Tongue (tissue), 2 donors: ENCODE measurements around the gene DPEP3. TPM values are rescaled to one million over a fixed set of nuclear protein-coding genes. Genes with fewer than 3 reads are reported as not detected.
"Not testable (repeated sequence)": the region's sequence is repeated elsewhere in the genome, so short reads cannot be mapped to it uniquely, and the experiment has no call there.

ENCODE experiments used
- DNase-seq: peaks from one replicate; pipeline ENCODE4 v3.0.0-alpha.2; 2015
- total RNA-seq: library from RNA; depleted of rRNA; stranded (reverse); fragments of >200 nt; gene quantifications from one replicate; pipeline ENCODE4 v1.2.3, GENCODE V29; 2014

Gene DPEP3
- total RNA-seq, 1 donor from 2014 or later: not detected

- peak; percentile 81 for DNase-seq
These were observed 13.1 kb upstream of the DPEP3 start for GRCh38 chr16:67993207-67994039.

- no peak for DNase-seq
These were observed 12.4 kb upstream of the DPEP3 start for GRCh38 chr16:67992661-67993206.

GRCh38 chr16:67990018-67990386, 9.7 kb upstream of the DPEP3 start:
- no peak for DNase-seq

- no peak for DNase-seq
These were observed 9.2 kb upstream of the DPEP3 start for GRCh38 chr16:67989322-67990017.

- no peak for DNase-seq
These were observed 8.4 kb upstream of the DPEP3 start for GRCh38 chr16:67988675-67989074.

- DNase-seq: no peak
These were observed 7.3 kb upstream of the DPEP3 start for GRCh38 chr16:67987460-67988160.

- DNase-seq: no peak
These were observed 6.7 kb upstream of the DPEP3 start for GRCh38 chr16:67986949-67987348.

GRCh38 chr16:67982011-67982696, 1.9 kb upstream of the DPEP3 start:
- no peak for DNase-seq

GRCh38 chr16:67977469-67978227, 2.7 kb downstream of the DPEP3 start:
- no peak for DNase-seq

- no peak for DNase-seq
These were observed 3.3 kb downstream of the DPEP3 start for GRCh38 chr16:67977005-67977404.

- DNase-seq: no peak
These were observed 4.1 kb downstream of the DPEP3 start for GRCh38 chr16:67976205-67976604.

- no peak for DNase-seq
These were observed 4.8 kb downstream of the DPEP3 start for GRCh38 chr16:67975321-67976105.

GRCh38 chr16:67972285-67972684, 8.0 kb downstream of the DPEP3 start:
- not testable (repeated sequence) for DNase-seq

- no peak for DNase-seq
These were observed 9.2 kb downstream of the DPEP3 start for GRCh38 chr16:67971111-67971510.

GRCh38 chr16:67969254-67970039, 10.9 kb downstream of the DPEP3 start:
- DNase-seq: no peak

- DNase-seq: peak; percentile 96
These were observed 11.7 kb downstream of the DPEP3 start, which contains the start of gene SLC12A4 for GRCh38 chr16:67968400-67969253. Gene SLC12A4, minus strand, starts transcription at chr16:67968637. Its CDS starts 84 bp downstream, at chr16:67968553.

- DNase-seq: peak; percentile 77
These were observed 12.3 kb downstream of the DPEP3 start for GRCh38 chr16:67967958-67968399.

GRCh38 chr16:67967183-67967957, 12.9 kb downstream of the DPEP3 start:
- peak; percentile 33 for DNase-seq
